ENCODE measurements around the gene MLEC.

DNA sequence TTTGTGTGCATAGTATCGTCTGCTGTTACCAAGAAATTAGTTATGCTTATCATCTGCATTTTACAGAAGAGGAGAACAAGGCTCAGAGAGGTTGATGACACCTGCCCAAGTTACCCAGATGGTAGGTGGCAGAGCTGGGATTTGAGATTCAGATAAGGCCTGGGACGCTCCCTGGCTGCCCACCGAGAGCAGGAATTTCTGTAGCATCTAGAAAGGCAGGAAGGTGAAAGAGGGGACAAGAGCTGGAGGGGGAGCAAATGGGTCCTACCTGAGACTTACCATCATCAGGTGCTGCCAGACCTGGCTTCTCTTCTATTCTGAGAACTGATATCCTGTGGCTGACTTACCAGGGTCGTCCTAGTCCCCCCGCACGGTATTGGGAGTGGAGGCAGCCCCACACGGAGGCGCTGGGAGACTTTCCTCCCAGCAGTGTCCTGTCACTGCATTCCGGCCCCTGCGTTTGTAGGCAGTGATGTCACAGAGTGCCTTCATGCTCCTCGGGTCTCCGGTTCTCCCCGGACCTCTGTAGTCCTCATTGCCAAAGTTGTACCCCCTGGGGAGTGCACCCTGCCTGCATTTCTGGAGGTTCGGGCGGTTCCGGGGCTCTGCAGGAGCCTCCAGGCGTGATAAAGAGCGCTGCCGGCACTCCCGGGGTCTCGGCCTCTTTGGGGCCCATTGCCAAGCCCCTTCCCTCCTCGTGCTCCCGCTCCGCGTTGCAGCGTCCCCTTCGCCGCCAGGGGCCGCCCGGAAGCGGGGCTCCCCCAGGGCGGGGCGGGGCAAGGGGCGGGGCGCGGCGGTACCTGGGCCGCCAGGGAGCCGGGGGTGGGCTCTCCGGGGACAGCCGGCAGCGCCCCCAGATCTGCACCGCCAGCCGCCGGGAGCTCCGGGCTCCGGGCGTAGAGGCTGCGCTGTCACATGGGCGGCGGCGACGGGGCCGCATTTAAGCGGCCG lies 46.9 kb upstream of the MLEC start, which contains the start of gene CABP1:
- TF ChIP-seq CTCF (IDR thresholded peaks at IDR 0.05) (no peak), POLR2A (IDR thresholded peaks at IDR 0.05) (no peak), POLR2AphosphoS5 (IDR thresholded peaks at IDR 0.05) (no peak)

Data from breast epithelium (tissue), 3 donors.